ENCODE data around the gene C17orf67. TPM values are rescaled to one million over a fixed set of nuclear protein-coding genes. Genes with fewer than 3 reads are reported as not detected.
A peak's percentile ranks its signal among the peaks of the same experiment; 100 is the strongest.

The C17orf67 gene
- total and polyA plus RNA-seq, 2 of the 13 experiments (the other 11 are each of a cell fraction or from before 2014, with no cell fraction given), result 0.41 to 0.86 TPM

- TF ChIP-seq, protein P1, sequence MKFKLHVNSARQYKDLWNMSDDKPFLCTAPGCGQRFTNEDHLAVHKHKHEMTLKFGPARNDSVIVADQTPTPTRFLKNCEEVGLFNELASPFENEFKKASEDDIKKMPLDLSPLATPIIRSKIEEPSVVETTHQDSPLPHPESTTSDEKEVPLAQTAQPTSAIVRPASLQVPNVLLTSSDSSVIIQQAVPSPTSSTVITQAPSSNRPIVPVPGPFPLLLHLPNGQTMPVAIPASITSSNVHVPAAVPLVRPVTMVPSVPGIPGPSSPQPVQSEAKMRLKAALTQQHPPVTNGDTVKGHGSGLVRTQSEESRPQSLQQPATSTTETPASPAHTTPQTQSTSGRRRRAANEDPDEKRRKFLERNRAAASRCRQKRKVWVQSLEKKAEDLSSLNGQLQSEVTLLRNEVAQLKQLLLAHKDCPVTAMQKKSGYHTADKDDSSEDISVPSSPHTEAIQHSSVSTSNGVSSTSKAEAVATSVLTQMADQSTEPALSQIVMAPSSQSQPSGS (CRISPR knock-in tag; IDR thresholded peaks at IDR 0.05), result no peak
- no peak for TF ChIP-seq ZNF205 (CRISPR knock-in tag; IDR thresholded peaks at IDR 0.05)
- TF ChIP-seq, protein P2, sequence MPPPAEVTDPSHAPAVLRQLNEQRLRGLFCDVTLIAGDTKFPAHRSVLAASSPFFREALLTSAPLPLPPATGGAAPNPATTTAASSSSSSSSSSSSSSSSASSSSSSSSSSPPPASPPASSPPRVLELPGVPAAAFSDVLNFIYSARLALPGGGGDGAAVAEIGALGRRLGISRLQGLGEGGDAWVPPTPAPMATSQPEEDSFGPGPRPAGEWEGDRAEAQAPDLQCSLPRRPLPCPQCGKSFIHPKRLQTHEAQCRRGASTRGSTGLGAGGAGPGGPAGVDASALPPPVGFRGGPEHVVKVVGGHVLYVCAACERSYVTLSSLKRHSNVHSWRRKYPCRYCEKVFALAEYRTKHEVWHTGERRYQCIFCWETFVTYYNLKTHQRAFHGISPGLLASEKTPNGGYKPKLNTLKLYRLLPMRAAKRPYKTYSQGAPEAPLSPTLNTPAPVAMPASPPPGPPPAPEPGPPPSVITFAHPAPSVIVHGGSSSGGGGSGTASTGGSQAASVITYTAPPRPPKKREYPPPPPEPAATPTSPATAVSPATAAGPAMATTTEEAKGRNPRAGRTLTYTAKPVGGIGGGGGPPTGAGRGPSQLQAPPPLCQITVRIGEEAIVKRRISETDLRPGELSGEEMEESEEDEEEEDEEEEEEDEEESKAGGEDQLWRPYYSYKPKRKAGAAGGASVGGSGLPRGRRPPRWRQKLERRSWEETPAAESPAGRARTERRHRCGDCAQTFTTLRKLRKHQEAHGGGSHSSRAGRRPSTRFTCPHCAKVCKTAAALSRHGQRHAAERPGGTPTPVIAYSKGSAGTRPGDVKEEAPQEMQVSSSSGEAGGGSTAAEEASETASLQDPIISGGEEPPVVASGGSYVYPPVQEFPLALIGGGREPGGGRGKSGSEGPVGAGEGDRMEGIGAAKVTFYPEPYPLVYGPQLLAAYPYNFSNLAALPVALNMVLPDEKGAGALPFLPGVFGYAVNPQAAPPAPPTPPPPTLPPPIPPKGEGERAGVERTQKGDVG (CRISPR knock-in tag; IDR thresholded peaks at IDR 0.05; ENCODE audit: borderline replicate concordance), result 0 out of 2 replicates have a peak, but pooled peaks have one; percentile 62
- no peak; the same call in 1 of the 2 replicates for TF ChIP-seq ZNF441 (CRISPR knock-in tag; IDR thresholded peaks at IDR 0.05; ENCODE audit: borderline replicate concordance)
- TF ChIP-seq SIX1 (CRISPR knock-in tag; IDR thresholded peaks at IDR 0.05; ENCODE audit: borderline replicate concordance), result no peak
- TF ChIP-seq HNRNPL (IDR thresholded peaks at IDR 0.05; ENCODE audit: low read depth, low read length), result no peak
- TF ChIP-seq, protein P3, sequence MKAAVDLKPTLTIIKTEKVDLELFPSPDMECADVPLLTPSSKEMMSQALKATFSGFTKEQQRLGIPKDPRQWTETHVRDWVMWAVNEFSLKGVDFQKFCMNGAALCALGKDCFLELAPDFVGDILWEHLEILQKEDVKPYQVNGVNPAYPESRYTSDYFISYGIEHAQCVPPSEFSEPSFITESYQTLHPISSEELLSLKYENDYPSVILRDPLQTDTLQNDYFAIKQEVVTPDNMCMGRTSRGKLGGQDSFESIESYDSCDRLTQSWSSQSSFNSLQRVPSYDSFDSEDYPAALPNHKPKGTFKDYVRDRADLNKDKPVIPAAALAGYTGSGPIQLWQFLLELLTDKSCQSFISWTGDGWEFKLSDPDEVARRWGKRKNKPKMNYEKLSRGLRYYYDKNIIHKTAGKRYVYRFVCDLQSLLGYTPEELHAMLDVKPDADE (CRISPR knock-in tag; IDR thresholded peaks at IDR 0.05), result no peak
- TF ChIP-seq CHCHD3 (CRISPR knock-in tag; IDR thresholded peaks at IDR 0.05), result peak; percentile 77; the same call in 1 of the 2 replicates
- TF ChIP-seq PRPF4 (IDR thresholded peaks at IDR 0.05; ENCODE audit: low read depth, low read length, poor library complexity, severe bottlenecking), result no peak
- TF ChIP-seq SOX6 (IDR thresholded peaks at IDR 0.05), result no peak
- no peak for TF ChIP-seq SOX6 (CRISPR knock-in tag; IDR thresholded peaks at IDR 0.05)
- TF ChIP-seq ZXDC (CRISPR knock-in tag; IDR thresholded peaks at IDR 0.05), result no peak
- TF ChIP-seq ETV5 (CRISPR knock-in tag; IDR thresholded peaks at IDR 0.05; ENCODE audit: borderline replicate concordance), result 0 out of 2 replicates have a peak, but pooled peaks have one; percentile 48
- peak; percentile 61; the same call in 1 of the 2 replicates for TF ChIP-seq KDM5B (CRISPR knock-in tag; IDR thresholded peaks at IDR 0.05; ENCODE audit: borderline replicate concordance)
- no peak for TF ChIP-seq ZFP37 (CRISPR knock-in tag; IDR thresholded peaks at IDR 0.05; ENCODE audit: borderline replicate concordance)
- no peak for TF ChIP-seq ZNF264 (CRISPR knock-in tag; IDR thresholded peaks at IDR 0.05)
- TF ChIP-seq FOXK1 (CRISPR knock-in tag; IDR thresholded peaks at IDR 0.05; ENCODE audit: borderline replicate concordance, low read depth), result no peak
- no peak for TF ChIP-seq ZSCAN31 (CRISPR knock-in tag; IDR thresholded peaks at IDR 0.05; ENCODE audit: low read depth)
- TF ChIP-seq ZSCAN21 (CRISPR knock-in tag; IDR thresholded peaks at IDR 0.05; ENCODE audit: borderline replicate concordance), result no peak
- TF ChIP-seq BCL6 (CRISPR knock-in tag; IDR thresholded peaks at IDR 0.05), result no peak; the same call in 1 of the 2 replicates
These were observed 487 bp downstream of the C17orf67 start (continued) for GRCh38 chr17:56833057-56833808.
